Measurements from ENCODE around the gene DET1.
"Not testable (repeated sequence)": the region's sequence is repeated elsewhere in the genome, so short reads cannot be mapped to it uniquely, and the experiment has no call there.

Gene DET1

DNA sequence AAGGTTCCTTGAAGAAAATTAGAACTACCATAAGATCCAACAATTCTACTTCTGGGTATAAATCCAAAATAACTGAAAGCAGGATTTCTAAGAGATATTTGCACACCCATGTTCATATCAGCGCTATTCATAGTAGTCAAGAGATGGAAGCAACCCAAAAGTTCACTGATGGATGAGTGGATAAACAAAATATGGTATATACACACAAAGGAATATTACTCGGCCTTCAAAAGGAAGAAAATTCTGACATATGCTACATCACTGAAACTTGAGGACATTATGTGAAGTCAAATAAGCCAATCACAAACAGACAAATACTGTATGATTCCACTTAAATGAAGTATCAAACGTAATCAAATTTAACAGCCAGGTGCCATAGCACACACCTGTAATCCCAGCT is 13.1 kb downstream of the DET1 start:
- no peak overlapping the region for H3K4ac ChIP-seq (ENCODE audit: low read depth, low read length)
- no peaks in the 10 kb centered on the region for H3K79me1 ChIP-seq (ENCODE audit: low read length)
- WGBS (ENCODE audit: extremely low coverage, insufficient coverage, low lambda C conversion rate): no CpG with 5 or more reads among the region's 3 CpGs
- H3K4me3 ChIP-seq (ENCODE audit: low read length): no peak overlapping the region
- peaks cover 3% of the 10 kb centered on the region for H3K36me3 ChIP-seq (ENCODE audit: control insufficient read depth, insufficient read depth, low read length)
- no peak overlapping the region for H2BK5ac ChIP-seq (ENCODE audit: low read length)
- H4K5ac ChIP-seq (ENCODE audit: low read length): no peak overlapping the region
- H3K9ac ChIP-seq (ENCODE audit: low read length): no peak overlapping the region
- H3K23ac ChIP-seq (ENCODE audit: low read length): no peak overlapping the region
- no peaks in the 10 kb centered on the region for H3K27me3 ChIP-seq (ENCODE audit: insufficient read depth, low read length, poor library complexity)
- H2BK15ac ChIP-seq (replicated peaks; ENCODE audit: low read depth): no peak overlapping the region
- no peak overlapping the region for H3K4me2 ChIP-seq (ENCODE audit: low read length)
- H3K79me2 ChIP-seq (ENCODE audit: control insufficient read depth, insufficient read depth, low read length): no peaks in the 10 kb centered on the region
- H3K56ac ChIP-seq (ENCODE audit: low read length): no peak overlapping the region
- no peak for DNase-seq
- H3K27ac ChIP-seq (ENCODE audit: low read depth, low read length): no peak overlapping the region
- peaks cover 5% of the 10 kb centered on the region for H3K4me1 ChIP-seq (ENCODE audit: control insufficient read depth, low read depth, low read length)
- no peak overlapping the region for H4K8ac ChIP-seq (ENCODE audit: low read depth, low read length)
- no peak overlapping the region for H2AK5ac ChIP-seq (ENCODE audit: low read length)
- H3K18ac ChIP-seq (ENCODE audit: low read length): no peak overlapping the region
- H2BK120ac ChIP-seq (ENCODE audit: low read depth, low read length): no peak overlapping the region

DNA sequence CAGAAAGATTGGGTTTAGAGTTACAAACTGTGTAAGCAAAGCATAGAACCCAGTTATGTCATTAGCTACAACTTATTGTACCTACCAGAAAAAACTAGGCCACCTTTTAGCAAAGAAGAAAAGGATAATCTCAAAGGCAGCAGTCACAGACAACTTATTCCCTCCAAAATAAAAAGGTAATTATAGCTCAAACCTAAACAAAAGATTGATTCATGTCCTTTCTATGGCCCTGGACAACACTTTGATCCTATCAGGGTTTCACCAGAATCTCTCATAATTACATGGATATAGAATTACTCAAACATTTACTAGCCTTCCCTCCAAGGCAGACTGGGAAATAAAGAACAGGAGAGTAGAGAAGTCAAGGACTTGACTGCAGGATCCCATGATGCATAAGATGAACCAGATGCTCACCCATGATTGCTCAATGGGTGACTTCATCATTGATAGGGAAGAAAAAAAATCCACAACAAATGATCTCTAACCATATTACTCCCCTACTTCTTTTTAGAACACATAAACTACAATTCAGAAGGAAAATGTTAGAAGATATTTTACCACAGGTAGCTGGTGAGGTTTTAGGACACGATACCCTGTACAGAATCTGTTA is 17.4 kb downstream of the DET1 start:
- H3K79me1 ChIP-seq (ENCODE audit: low read length): no peaks in the 10 kb centered on the region
- H3K27me3 ChIP-seq (ENCODE audit: insufficient read depth, low read length, poor library complexity): no peaks in the 10 kb centered on the region
- no peak overlapping the region for H3K23ac ChIP-seq (ENCODE audit: low read length)
- no peak overlapping the region for H3K4ac ChIP-seq (ENCODE audit: low read depth, low read length)
- no peak for DNase-seq
- H3K27ac ChIP-seq (ENCODE audit: low read depth, low read length): no peak overlapping the region
- no peak overlapping the region for H2AK5ac ChIP-seq (ENCODE audit: low read length)
- no peak overlapping the region for H4K5ac ChIP-seq (ENCODE audit: low read length)
- H3K4me3 ChIP-seq (ENCODE audit: low read length): no peak overlapping the region
- no CpG with 5 or more reads among the region's 1 CpG for WGBS (ENCODE audit: extremely low coverage, insufficient coverage, low lambda C conversion rate)
- no peak overlapping the region for H3K18ac ChIP-seq (ENCODE audit: low read length)
- no peaks in the 10 kb centered on the region for H3K4me1 ChIP-seq (ENCODE audit: control insufficient read depth, low read depth, low read length)
- H2BK120ac ChIP-seq (ENCODE audit: low read depth, low read length): no peak overlapping the region
- H3K79me2 ChIP-seq (ENCODE audit: control insufficient read depth, insufficient read depth, low read length): no peaks in the 10 kb centered on the region
- no peak overlapping the region for H3K4me2 ChIP-seq (ENCODE audit: low read length)
- H3K36me3 ChIP-seq (ENCODE audit: control insufficient read depth, insufficient read depth, low read length): peaks cover 3% of the 10 kb centered on the region
- H2BK5ac ChIP-seq (ENCODE audit: low read length): no peak overlapping the region
- no peak overlapping the region for H3K56ac ChIP-seq (ENCODE audit: low read length)
- H2BK15ac ChIP-seq (replicated peaks; ENCODE audit: low read depth): no peak overlapping the region
- no peak overlapping the region for H4K8ac ChIP-seq (ENCODE audit: low read depth, low read length)
- H3K9ac ChIP-seq (ENCODE audit: low read length): no peak overlapping the region

DNA sequence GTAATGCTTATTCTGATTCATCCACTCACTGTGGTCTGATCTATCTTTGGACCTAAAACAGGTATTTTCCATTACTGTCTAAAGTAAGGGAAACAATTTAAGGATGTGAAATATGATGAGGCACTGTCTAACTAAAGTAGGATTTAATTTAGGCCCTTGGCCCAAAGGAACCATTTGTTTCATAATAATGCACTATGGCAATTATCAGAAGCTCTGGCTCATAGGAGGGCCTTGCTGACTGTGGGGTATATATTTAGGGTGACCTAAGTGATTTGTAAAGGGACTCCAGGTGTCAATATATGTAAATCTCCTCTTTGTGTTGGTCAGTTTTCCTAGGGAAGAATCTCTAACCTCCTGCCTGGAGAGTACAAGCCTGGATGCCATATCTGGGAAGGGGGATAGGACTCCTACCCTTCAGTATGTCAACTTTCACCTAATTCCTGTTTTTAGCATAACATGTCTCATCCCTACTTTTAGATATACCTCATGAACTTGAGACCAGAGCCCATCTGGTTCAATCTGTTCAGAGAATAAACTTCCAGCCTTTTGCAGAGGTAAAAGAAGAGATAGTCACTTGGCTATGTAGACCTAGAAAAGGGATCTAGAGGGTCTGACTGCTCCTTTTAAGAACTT is 20.1 kb downstream of the DET1 start:
- DNase-seq: no peak
- Histone ChIP-seq H2BK5ac (ENCODE audit: low read length) (no peak overlapping the region), H3K79me1 (ENCODE audit: low read length) (no peaks in the 10 kb centered on the region), H3K36me3 (ENCODE audit: control insufficient read depth, insufficient read depth, low read length) (peaks cover 3% of the 10 kb centered on the region), H3K4me1 (ENCODE audit: control insufficient read depth, low read depth, low read length) (no peaks in the 10 kb centered on the region), H3K4ac (ENCODE audit: low read depth, low read length) (no peak overlapping the region), H3K56ac (ENCODE audit: low read length) (no peak overlapping the region), H4K8ac (ENCODE audit: low read depth, low read length) (no peak overlapping the region), H4K5ac (ENCODE audit: low read length) (no peak overlapping the region), H3K4me3 (ENCODE audit: low read length) (no peak overlapping the region), H2AK5ac (ENCODE audit: low read length) (no peak overlapping the region), H2BK15ac (replicated peaks; ENCODE audit: low read depth) (no peak overlapping the region), H3K4me2 (ENCODE audit: low read length) (no peak overlapping the region), H3K18ac (ENCODE audit: low read length) (no peak overlapping the region), H2BK120ac (ENCODE audit: low read depth, low read length) (no peak overlapping the region), H3K9ac (ENCODE audit: low read length) (no peak overlapping the region), H3K27ac (ENCODE audit: low read depth, low read length) (no peak overlapping the region), H3K27me3 (ENCODE audit: insufficient read depth, low read length, poor library complexity) (no peaks in the 10 kb centered on the region), H3K23ac (ENCODE audit: low read length) (no peak overlapping the region), H3K79me2 (ENCODE audit: control insufficient read depth, insufficient read depth, low read length) (no peaks in the 10 kb centered on the region)

DNA sequence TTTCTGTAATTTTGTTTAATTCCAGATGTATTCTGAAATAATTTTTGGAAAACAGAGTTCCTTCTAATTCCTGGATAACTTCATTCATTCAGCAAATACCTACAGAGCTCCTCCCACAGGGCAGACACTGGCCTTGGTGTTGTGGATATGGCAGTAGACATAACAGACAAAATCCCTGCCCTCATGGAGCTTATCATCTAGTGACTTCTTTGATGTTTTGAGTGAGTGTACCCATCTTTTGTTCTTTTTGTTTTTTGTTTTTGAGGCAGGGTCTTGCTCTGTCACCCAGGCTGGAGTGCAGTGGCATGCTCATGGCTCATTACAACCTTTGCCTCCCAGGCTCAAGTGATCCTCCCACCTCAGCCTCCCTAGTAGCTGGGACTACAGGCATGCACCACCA is 21.1 kb downstream of the DET1 start:
- no peak overlapping the region for H4K5ac ChIP-seq (ENCODE audit: low read length)
- no peaks in the 10 kb centered on the region for H3K27me3 ChIP-seq (ENCODE audit: insufficient read depth, low read length, poor library complexity)
- no peak overlapping the region for H3K4me2 ChIP-seq (ENCODE audit: low read length)
- no peak overlapping the region for H2AK5ac ChIP-seq (ENCODE audit: low read length)
- H3K56ac ChIP-seq (ENCODE audit: low read length): no peak overlapping the region
- no peaks in the 10 kb centered on the region for H3K36me3 ChIP-seq (ENCODE audit: control insufficient read depth, insufficient read depth, low read length)
- H3K4me1 ChIP-seq (ENCODE audit: control insufficient read depth, low read depth, low read length): no peaks in the 10 kb centered on the region
- H3K4me3 ChIP-seq (ENCODE audit: low read length): no peak overlapping the region
- H3K18ac ChIP-seq (ENCODE audit: low read length): no peak overlapping the region
- H3K79me2 ChIP-seq (ENCODE audit: control insufficient read depth, insufficient read depth, low read length): no peaks in the 10 kb centered on the region
- no peak overlapping the region for H3K4ac ChIP-seq (ENCODE audit: low read depth, low read length)
- H3K23ac ChIP-seq (ENCODE audit: low read length): no peak overlapping the region
- DNase-seq: no peak
- H2BK120ac ChIP-seq (ENCODE audit: low read depth, low read length): no peak overlapping the region
- H2BK5ac ChIP-seq (ENCODE audit: low read length): no peak overlapping the region
- H2BK15ac ChIP-seq (replicated peaks; ENCODE audit: low read depth): no peak overlapping the region
- H3K9ac ChIP-seq (ENCODE audit: low read length): no peak overlapping the region
- H3K79me1 ChIP-seq (ENCODE audit: low read length): no peaks in the 10 kb centered on the region
- H4K8ac ChIP-seq (ENCODE audit: low read depth, low read length): no peak overlapping the region
- H3K27ac ChIP-seq (ENCODE audit: low read depth, low read length): no peak overlapping the region

DNA sequence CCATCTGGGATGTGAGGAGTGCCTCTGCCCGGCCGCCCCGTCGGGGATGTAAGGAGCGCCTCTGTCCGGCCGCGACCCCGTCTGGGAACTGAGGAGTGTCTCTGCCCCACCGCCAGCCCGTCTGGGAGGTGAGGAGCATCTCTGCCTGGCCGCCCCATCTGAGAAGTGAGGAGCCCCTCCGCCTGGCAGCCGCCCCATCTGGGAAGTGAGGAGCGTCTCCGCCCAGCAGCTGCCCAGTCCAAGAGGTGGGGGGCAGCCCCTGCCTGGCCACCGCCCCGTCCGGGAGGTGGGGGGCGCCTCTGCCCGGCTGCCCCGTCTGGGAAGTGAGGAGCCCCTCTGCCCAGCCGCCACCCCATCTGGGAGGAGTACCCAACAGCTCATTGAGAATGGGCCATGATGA is 22.4 kb downstream of the DET1 start:
- H3K18ac ChIP-seq (ENCODE audit: low read length): not testable (repeated sequence)

DNA sequence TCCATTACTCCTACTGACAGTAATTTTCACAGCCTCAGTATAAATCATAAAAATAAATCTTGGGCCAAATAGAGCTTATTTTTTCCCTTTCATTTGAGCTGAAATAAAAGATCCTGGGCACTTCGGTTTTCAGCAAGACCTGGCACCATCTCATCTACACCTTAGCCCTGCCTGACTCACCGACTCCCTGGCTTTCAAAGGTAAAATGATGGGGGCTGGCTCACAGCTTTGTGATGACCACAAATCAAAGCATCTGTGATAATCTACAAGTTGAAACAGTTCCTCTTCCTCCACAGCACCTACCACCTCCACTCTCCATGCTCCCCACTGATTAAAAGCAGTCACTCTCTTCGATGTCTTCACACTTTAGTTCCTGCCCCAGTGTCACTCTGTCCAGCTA is 27.6 kb downstream of the DET1 start:
- no peak overlapping the region for H3K9ac ChIP-seq (ENCODE audit: low read length)
- no peak overlapping the region for H3K18ac ChIP-seq (ENCODE audit: low read length)
- H3K79me2 ChIP-seq (ENCODE audit: control insufficient read depth, insufficient read depth, low read length): no peaks in the 10 kb centered on the region
- no peak overlapping the region for H2AK5ac ChIP-seq (ENCODE audit: low read length)
- no peak overlapping the region for H3K4me3 ChIP-seq (ENCODE audit: low read length)
- no peak overlapping the region for H2BK5ac ChIP-seq (ENCODE audit: low read length)
- H3K27ac ChIP-seq (ENCODE audit: low read depth, low read length): no peak overlapping the region
- H2BK120ac ChIP-seq (ENCODE audit: low read depth, low read length): no peak overlapping the region
- no peaks in the 10 kb centered on the region for H3K4me1 ChIP-seq (ENCODE audit: control insufficient read depth, low read depth, low read length)
- no peak overlapping the region for H3K56ac ChIP-seq (ENCODE audit: low read length)
- no peaks in the 10 kb centered on the region for H3K36me3 ChIP-seq (ENCODE audit: control insufficient read depth, insufficient read depth, low read length)
- H3K27me3 ChIP-seq (ENCODE audit: insufficient read depth, low read length, poor library complexity): no peaks in the 10 kb centered on the region
- H4K5ac ChIP-seq (ENCODE audit: low read length): no peak overlapping the region
- H4K8ac ChIP-seq (ENCODE audit: low read depth, low read length): no peak overlapping the region
- no peak overlapping the region for H2BK15ac ChIP-seq (replicated peaks; ENCODE audit: low read depth)
- no peak overlapping the region for H3K23ac ChIP-seq (ENCODE audit: low read length)
- DNase-seq: no peak
- no peak overlapping the region for H3K4ac ChIP-seq (ENCODE audit: low read depth, low read length)
- WGBS (ENCODE audit: extremely low coverage, insufficient coverage, low lambda C conversion rate): no CpG with 5 or more reads among the region's 3 CpGs
- no peaks in the 10 kb centered on the region for H3K79me1 ChIP-seq (ENCODE audit: low read length)
- H3K4me2 ChIP-seq (ENCODE audit: low read length): no peak overlapping the region

More for the DNA sequence above, 22.4 kb downstream of the DET1 start:
- not testable (repeated sequence) for H3K9ac ChIP-seq (ENCODE audit: low read length); H4K5ac ChIP-seq (ENCODE audit: low read length); H3K79me1 ChIP-seq (ENCODE audit: low read length); H3K4me1 ChIP-seq (ENCODE audit: control insufficient read depth, low read depth, low read length); H2AK5ac ChIP-seq (ENCODE audit: low read length); H3K23ac ChIP-seq (ENCODE audit: low read length); H3K4me2 ChIP-seq (ENCODE audit: low read length); H3K56ac ChIP-seq (ENCODE audit: low read length); H2BK120ac ChIP-seq (ENCODE audit: low read depth, low read length); H3K27ac ChIP-seq (ENCODE audit: low read depth, low read length); H3K27me3 ChIP-seq (ENCODE audit: insufficient read depth, low read length, poor library complexity); H2BK5ac ChIP-seq (ENCODE audit: low read length); H4K8ac ChIP-seq (ENCODE audit: low read depth, low read length); DNase-seq; H3K79me2 ChIP-seq (ENCODE audit: control insufficient read depth, insufficient read depth, low read length); H3K36me3 ChIP-seq (ENCODE audit: control insufficient read depth, insufficient read depth, low read length); H2BK15ac ChIP-seq (replicated peaks; ENCODE audit: low read depth); H3K4ac ChIP-seq (ENCODE audit: low read depth, low read length); H3K4me3 ChIP-seq (ENCODE audit: low read length)
- WGBS (ENCODE audit: extremely low coverage, insufficient coverage, low lambda C conversion rate): no CpG with 5 or more reads among the region's 23 CpGs
